GM19395 (cell line): ENCODE measurements around the gene CCNH.

Source experiments
- ATAC-seq: cut with Tn5 transposase; IDR thresholded peaks from one replicate; pipeline ENCODE4 v1.9.1; 2021; ENCODE audit warnings: mild to moderate bottlenecking, moderate library complexity; ENCODE audit not compliant: unreplicated experiment

Gene CCNH

GRCh38 chr5:87361536-87362213, 51.1 kb downstream of the CCNH start:
- no peak for ATAC-seq

- no peak for ATAC-seq
Observed at GRCh38 chr5:87361031-87361445, 51.7 kb downstream of the CCNH start.

GRCh38 chr5:87360132-87360531, 52.6 kb downstream of the CCNH start:
- ATAC-seq = no peak

- no peak for ATAC-seq
Observed at GRCh38 chr5:87359106-87359505, 53.6 kb downstream of the CCNH start.

GRCh38 chr5:87354496-87354895, 58.2 kb downstream of the CCNH start:
- ATAC-seq = peak; percentile 93

GRCh38 chr5:87347841-87348240, 64.9 kb downstream of the CCNH start:
- ATAC-seq = no peak

GRCh38 chr5:87347272-87347671, 65.5 kb downstream of the CCNH start:
- ATAC-seq = no peak
